Measurements from ENCODE around the gene AMPD1. TPM values are rescaled to one million over a fixed set of nuclear protein-coding genes. Genes with fewer than 3 reads are reported as not detected.

AMPD1 gene
- total RNA-seq, 1 experiment from 2014 or later: 0.10 TPM

DNA sequence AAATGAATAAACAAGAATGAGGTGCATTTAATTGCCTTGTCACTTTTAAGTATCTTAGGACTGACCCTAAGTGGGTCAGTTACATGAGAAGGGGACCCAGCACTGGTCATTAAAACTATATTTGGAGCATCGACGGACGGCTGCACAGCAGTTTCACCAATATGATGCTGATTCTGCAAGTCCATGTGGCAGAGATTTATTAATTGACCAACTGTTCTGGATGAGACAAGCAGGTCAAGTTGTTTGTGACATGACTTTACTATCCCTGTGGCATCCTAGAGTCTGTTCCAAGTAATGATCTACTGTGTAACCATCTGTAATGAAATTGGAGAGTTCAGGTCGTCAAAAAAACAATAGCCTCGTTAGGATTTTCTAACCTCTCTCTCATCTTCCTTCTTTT is 9.5 kb downstream of the AMPD1 start:
- Histone ChIP-seq H3K4me3 (ENCODE audit: insufficient read depth, low read depth, low read length) (no peak overlapping the region), H3K27me3 (ENCODE audit: control insufficient read depth, insufficient read depth, low read length) (peaks cover 2% of the 10 kb centered on the region; the same call in 1 of the 2 replicates), H3K36me3 (replicated peaks; ENCODE audit: control insufficient read depth, insufficient read depth, low read length) (no peaks in the 10 kb centered on the region)
- no peak for DNase-seq

DNA sequence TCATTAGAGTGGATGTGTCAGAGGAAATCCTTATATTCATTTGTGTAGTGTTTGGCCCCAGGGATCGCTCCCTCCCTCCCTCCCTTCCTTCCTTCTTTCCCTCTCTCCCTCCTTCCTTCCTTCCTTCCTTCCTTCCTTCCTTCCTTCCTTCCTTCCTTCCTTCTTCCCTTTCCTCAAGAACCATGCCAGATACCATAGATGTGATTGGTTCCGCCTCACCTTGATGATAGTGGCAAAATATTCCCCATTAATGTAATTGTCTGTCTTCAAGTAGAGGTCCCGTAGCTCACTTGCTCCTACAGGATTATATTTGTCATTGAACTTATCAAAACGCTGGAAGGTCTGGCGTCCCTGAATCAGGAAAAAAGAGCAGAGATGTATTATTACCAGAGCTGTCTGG is 17.7 kb downstream of the AMPD1 start:
- peaks cover 9% of the 10 kb centered on the region; the same call in 1 of the 2 replicates for H3K27me3 ChIP-seq (ENCODE audit: control insufficient read depth, insufficient read depth, low read length)
- no peak for DNase-seq
- no peaks in the 10 kb centered on the region for H3K36me3 ChIP-seq (replicated peaks; ENCODE audit: control insufficient read depth, insufficient read depth, low read length)
- no peak overlapping the region for H3K4me3 ChIP-seq (ENCODE audit: insufficient read depth, low read depth, low read length)

DNA sequence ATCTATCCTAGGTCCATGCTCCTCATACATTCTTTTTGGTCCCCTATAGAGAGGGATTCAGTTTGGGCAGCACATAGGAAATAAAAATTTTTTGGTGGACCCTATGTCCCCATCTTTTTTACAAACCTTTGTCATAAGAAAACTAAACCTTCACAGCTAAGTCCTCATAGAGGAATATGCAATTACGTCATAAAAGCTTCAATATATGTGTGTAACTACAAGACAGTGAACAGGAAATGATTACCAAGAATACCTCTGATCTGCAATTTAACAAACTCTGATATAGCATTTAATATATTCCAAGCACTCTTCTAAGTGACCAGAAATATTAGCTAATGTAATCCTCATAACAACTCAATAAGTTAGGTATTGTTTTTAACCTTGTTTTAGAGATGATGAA is 19.2 kb downstream of the AMPD1 start:
- peaks cover 15% of the 10 kb centered on the region; the same call in 1 of the 2 replicates for H3K27me3 ChIP-seq (ENCODE audit: control insufficient read depth, insufficient read depth, low read length)
- no peak for DNase-seq

DNA sequence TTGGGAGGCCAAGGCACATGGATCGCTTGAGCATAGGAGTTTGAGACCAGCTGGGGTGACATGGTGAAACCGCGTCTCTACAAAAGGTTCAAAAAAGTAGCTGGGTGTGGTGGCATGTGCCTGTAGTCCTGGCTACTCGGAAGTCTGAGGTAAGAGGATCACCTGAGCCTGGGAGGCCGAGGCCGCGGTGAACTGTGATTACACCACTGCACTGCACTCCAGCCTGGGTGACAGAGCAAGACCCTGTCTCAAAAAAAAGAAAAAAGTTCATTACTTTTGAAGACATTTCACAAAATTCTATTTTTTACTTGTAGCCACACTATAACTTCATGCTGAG is 23.4 kb downstream of the AMPD1 start:
- no peak for DNase-seq
- H3K36me3 ChIP-seq (replicated peaks; ENCODE audit: control insufficient read depth, insufficient read depth, low read length): no peaks in the 10 kb centered on the region
- no peak overlapping the region for H3K4me3 ChIP-seq (ENCODE audit: insufficient read depth, low read depth, low read length)
- H3K27me3 ChIP-seq (ENCODE audit: control insufficient read depth, insufficient read depth, low read length): peaks cover 20% of the 10 kb centered on the region; the same call in 1 of the 2 replicates

More for the DNA sequence above, 19.2 kb downstream of the AMPD1 start:
- no peak overlapping the region for H3K4me3 ChIP-seq (ENCODE audit: insufficient read depth, low read depth, low read length)
- no peaks in the 10 kb centered on the region for H3K36me3 ChIP-seq (replicated peaks; ENCODE audit: control insufficient read depth, insufficient read depth, low read length)

DNA sequence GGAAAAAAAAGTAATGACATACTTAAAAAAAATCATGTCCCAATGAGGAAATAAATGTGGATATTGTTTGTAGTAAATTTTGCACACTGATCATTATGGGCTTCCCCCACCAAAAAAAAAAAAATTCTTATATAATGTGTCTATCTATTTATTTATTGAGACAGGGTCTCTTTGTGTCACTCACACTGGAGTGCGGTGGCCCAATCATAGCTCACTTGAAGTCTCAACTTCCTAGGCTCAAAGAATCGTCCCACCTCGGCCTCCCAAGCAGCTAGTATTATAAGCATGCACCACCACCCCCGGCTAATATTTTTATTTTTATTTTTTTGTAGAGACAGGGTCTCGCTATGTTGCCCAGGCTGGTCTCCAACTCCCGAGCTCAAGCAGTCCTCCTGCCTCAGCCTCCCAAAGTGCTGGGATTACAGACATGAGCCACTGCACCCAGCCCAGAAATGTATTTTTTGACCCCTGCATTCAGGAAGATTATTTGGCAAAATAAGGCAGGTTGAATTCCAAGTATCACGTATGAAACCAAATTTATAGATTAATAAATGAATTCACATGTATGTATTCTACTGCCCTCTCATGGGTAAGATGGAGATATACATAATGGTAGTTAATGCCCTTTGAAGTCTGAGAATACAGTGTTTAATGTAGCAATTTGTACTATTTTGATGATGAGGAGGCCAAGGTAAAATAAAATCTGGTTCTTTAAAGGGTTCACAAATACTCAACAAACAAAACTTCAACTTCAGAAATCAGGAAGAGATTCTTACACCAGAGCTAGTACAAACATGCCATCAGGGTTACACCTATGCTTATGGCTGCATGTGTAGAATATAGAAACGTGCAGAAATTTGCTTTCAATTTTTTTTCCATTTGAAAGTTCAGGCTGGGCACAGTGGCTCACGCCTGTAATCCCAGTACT is 24.1 kb downstream of the AMPD1 start:
- H3K4me3 ChIP-seq (ENCODE audit: insufficient read depth, low read depth, low read length): no peak overlapping the region
- DNase-seq: no peak
- H3K27me3 ChIP-seq (ENCODE audit: control insufficient read depth, insufficient read depth, low read length): peaks cover 18% of the 10 kb centered on the region; the same call in 1 of the 2 replicates
- H3K36me3 ChIP-seq (replicated peaks; ENCODE audit: control insufficient read depth, insufficient read depth, low read length): no peaks in the 10 kb centered on the region

DNA sequence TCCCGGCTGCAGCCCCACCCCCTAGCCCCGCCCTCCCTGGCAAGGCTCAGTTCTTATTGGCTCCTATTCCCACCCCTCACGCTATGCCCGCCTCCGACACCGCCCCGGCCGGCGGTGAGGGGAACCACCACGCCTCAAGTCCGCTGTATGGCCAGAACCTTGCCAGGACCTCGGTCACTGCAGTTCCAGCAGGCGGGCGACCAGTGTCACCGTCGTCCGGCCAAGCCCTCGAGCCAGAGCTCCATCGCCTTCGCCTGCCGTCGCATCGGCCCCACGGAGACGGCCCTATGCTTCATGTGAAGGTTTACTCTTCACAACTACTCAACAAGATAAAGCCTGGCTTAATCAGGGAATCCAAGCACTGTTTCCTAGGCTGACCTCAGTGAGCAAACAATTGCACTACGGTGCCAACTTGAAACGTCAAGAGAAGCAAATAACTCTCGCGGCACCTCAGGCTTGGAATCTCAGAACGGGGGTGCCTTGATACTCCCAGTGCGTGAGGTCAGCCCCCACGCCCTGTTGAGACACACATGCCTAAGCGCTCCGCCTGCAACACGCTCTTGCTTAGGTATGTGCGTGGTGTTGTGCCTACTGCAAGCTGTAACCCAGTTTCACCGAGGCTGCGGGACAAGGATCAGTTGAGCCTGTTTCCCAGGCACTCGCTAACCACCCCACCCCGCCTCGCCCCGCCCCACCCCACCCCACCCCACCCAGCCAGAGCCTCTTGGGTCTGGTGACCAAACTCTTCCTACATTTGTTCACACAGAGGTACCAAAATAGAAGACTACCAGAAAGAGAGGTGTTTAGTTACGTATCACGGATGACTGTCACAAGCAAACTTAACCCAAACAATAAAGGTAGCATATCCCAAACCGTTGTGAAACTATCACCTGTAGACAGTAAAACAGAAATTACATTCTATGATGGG is 25.0 kb downstream of the AMPD1 start:
- Histone ChIP-seq H3K27me3 (ENCODE audit: control insufficient read depth, insufficient read depth, low read length) (peaks cover 18% of the 10 kb centered on the region; the same call in 1 of the 2 replicates), H3K36me3 (replicated peaks; ENCODE audit: control insufficient read depth, insufficient read depth, low read length) (no peaks in the 10 kb centered on the region), H3K4me3 (ENCODE audit: insufficient read depth, low read depth, low read length) (peak overlapping the region; percentile 93)
- peak; percentile 97 for DNase-seq

DNA sequence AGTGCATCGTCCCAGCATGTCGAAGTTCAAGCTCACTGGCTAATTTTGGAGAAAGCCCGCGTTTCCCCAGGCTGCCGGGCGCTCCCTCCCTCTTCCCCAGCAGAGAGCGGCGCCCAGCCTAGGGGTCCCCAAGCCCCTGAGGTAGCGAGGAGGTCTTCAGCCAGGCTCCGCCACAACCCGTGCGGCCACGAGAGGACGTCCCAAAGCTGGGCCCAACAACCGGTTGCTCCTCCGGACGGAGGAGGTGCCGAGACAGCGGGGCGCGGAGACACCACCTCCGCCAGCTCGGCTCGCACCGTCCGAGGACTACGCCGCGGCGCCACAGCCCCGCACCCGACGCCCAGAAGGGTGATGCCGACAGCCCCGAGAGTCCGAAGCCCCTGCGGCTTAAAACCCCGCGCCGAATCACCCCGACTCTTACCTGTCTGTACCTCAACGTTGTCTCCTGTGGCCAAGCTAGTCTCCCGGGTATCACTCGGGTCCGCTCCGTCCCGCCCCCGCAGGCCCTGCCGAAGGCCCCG is 25.7 kb downstream of the AMPD1 start, which contains the start of gene DENND2C:
Gene DENND2C (minus strand): TSS at position 488 of the 521 bp plus-strand sequence. CDS start 44,065 bp downstream, outside the sequence.
- DNase-seq: peak; percentile 83
- Histone ChIP-seq H3K36me3 (replicated peaks; ENCODE audit: control insufficient read depth, insufficient read depth, low read length) (no peaks in the 10 kb centered on the region), H3K4me3 (ENCODE audit: insufficient read depth, low read depth, low read length) (peak within 1 kb of the TSS; percentile 93), H3K27me3 (ENCODE audit: control insufficient read depth, insufficient read depth, low read length) (peaks cover 18% of the 10 kb centered on the region; the same call in 1 of the 2 replicates)

DNA sequence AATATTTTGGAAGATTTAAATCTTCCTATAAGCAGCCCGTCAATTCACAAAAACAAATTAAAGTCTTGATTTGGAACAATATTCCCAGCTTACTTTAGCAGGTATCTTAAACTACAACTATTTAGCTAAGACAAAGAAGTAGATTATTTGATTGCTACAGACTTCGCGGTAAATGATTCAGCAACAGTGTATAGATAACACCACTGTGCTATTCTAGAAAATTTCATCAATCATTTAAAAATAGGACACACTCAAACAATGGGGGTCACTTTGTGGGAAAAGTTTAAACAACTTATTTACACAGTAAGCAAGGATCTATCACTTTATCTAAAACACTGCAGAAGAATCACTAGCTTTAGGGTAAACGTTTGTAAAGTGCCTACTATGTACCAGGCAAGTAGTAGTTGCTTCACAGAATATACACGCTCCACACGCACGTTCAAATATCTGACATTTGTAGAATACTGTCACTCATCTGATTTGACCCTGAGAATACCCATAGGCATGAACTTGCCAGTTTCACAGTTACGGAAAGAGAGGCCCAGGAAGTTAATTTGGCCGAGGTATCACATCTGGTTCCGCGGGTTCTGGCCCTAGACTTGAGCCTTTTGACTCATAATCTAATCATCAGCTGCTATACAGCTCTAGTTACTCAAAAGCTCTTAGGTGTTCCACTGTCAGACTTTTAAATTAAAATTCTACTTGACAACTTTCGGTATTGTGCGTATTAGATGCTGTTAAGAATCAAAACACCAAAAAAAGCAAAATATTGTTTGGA is 26.4 kb downstream of the AMPD1 start:
- DNase-seq: peak; percentile 19

DNA sequence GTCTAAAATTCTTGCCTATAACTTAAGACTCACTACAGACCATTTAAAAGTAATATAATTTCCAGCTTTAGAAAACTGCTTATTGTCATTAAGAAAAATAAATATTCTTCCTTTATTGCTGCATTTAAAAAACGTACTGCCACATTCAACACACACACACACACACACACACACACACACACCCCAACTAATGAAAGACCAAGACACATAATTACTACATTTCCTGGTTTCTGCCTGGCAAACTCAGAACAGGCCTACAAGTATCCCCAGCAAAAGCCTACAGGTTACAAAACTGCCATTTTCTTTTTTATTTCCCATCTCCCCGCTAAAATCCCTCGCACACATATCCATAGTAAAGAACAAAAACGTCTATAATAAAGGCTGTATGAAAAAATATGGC is 27.0 kb downstream of the AMPD1 start:
- H3K36me3 ChIP-seq (replicated peaks; ENCODE audit: control insufficient read depth, insufficient read depth, low read length): no peaks in the 10 kb centered on the region
- no peak overlapping the region for H3K4me3 ChIP-seq (ENCODE audit: insufficient read depth, low read depth, low read length)
- H3K27me3 ChIP-seq (ENCODE audit: control insufficient read depth, insufficient read depth, low read length): peaks cover 14% of the 10 kb centered on the region; the same call in 1 of the 2 replicates
- no peak for DNase-seq

More for the DNA sequence above, 26.4 kb downstream of the AMPD1 start:
- Histone ChIP-seq H3K27me3 (ENCODE audit: control insufficient read depth, insufficient read depth, low read length) (peaks cover 15% of the 10 kb centered on the region; the same call in 1 of the 2 replicates), H3K36me3 (replicated peaks; ENCODE audit: control insufficient read depth, insufficient read depth, low read length) (no peaks in the 10 kb centered on the region), H3K4me3 (ENCODE audit: insufficient read depth, low read depth, low read length) (peak overlapping the region; percentile 93)

DNA sequence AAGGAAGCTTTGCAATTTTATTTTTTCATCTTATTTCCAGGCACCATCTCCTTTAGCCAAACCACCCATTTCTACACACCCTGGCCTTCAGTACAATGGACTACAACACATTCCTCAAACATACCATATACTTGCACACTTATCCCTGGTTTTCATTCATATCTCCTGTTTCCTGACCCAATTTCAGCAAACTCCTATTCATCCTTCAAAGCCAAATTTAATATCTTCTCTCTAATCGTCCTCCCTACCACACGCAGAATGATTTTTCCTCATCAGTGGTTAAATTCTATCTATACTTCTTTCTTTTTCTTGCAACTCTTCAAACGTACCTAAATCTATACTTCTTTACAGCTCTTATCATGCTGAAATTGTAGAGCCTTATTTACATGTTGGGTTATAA is 28.4 kb downstream of the AMPD1 start:
- Histone ChIP-seq H3K4me3 (ENCODE audit: insufficient read depth, low read depth, low read length) (no peak overlapping the region), H3K27me3 (ENCODE audit: control insufficient read depth, insufficient read depth, low read length) (peaks cover 10% of the 10 kb centered on the region; the same call in 1 of the 2 replicates), H3K36me3 (replicated peaks; ENCODE audit: control insufficient read depth, insufficient read depth, low read length) (no peaks in the 10 kb centered on the region)
- no peak for DNase-seq

DNA sequence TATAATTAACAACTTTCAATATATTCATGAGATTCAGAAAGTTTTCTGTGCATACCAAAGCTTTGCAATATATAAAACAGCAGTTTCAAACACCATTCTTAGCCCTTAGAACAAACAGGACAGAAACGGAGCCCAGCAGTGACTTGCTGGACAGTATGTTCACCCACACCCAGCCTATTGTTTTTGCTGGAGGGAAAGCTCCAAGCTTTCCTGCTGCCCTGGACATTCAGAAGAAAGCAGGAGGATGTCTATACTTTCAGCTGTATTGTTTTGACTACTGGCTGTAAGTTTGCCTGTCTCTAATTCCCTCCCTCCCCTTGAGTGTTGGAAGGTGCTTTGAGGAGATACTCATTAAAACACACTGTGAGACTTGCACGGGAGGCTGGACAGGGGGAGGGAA is 35.1 kb downstream of the AMPD1 start:
- Histone ChIP-seq H3K36me3 (replicated peaks; ENCODE audit: control insufficient read depth, insufficient read depth, low read length) (no peaks in the 10 kb centered on the region), H3K27me3 (ENCODE audit: control insufficient read depth, insufficient read depth, low read length) (no peaks in the 10 kb centered on the region; the same call in 1 of the 2 replicates), H3K4me3 (ENCODE audit: insufficient read depth, low read depth, low read length) (no peak overlapping the region)
- DNase-seq: no peak

DNA sequence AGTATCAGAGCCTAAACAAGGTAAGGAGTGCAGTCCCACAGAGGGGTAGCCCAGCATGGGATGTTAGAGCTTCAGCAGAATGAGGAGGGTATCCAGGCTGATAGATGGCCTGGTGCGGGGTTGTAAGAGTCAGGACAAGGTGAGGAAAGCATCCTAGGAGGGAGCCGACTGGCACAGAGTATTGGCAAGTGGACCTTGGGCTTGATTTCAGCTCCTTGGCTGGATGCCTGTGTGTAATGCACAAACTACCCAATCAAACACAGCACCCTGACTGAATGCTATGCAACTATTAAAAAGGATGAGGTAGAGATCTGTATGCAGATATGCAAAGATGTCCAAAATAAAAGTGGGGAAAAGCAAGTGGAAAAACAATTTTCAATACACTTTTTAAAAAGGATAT is 43.5 kb downstream of the AMPD1 start:
- no peak for DNase-seq
- Histone ChIP-seq H3K36me3 (replicated peaks; ENCODE audit: control insufficient read depth, insufficient read depth, low read length) (no peaks in the 10 kb centered on the region), H3K27me3 (ENCODE audit: control insufficient read depth, insufficient read depth, low read length) (no peaks in the 10 kb centered on the region), H3K4me3 (ENCODE audit: insufficient read depth, low read depth, low read length) (no peak overlapping the region)

DNA sequence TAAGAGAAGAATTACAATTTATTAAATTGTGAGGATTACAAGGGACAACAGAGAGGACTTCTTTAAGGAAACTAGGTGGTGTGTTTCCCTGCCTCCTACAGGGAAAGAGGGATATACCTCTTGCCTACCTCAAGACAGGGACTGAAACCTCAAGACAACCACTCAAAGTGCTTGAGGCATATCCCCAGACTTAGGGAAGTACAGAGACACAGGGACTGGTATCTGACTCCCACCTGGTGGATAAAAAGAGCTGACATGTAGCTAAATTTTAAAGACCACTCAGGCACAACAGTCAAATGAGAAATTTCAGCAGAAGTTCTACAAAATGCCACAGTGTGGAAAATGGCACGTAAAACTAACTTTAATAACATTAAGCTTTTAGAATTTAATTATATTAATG is 46.8 kb downstream of the AMPD1 start:
- Histone ChIP-seq H3K27me3 (ENCODE audit: control insufficient read depth, insufficient read depth, low read length) (no peaks in the 10 kb centered on the region), H3K4me3 (ENCODE audit: insufficient read depth, low read depth, low read length) (no peak overlapping the region), H3K36me3 (replicated peaks; ENCODE audit: control insufficient read depth, insufficient read depth, low read length) (no peaks in the 10 kb centered on the region)
- peak; percentile 43 for DNase-seq

All from H7 (cell line).